Fibroblast of skin of scalp (primary cell): ENCODE results near the gene EHD4.

Source experiments
- DNase-seq: peaks from one replicate; pipeline ENCODE4 v3.0.0-alpha.2; 2013

EHD4 gene

GRCh38 chr15:41935566-41936020 lies 36.8 kb downstream of the EHD4 start:
- peak; percentile 21 for DNase-seq

- DNase-seq: peak; percentile 51
Measured at GRCh38 chr15:41934843-41935242, 37.5 kb downstream of the EHD4 start.

GRCh38 chr15:41933771-41934170 lies 38.6 kb downstream of the EHD4 start:
- no peak for DNase-seq

GRCh38 chr15:41933326-41933725 lies 39.0 kb downstream of the EHD4 start:
- no peak for DNase-seq

- DNase-seq: no peak
Measured at GRCh38 chr15:41932511-41933289, 39.7 kb downstream of the EHD4 start.

- DNase-seq: no peak
Measured at GRCh38 chr15:41932101-41932500, 40.3 kb downstream of the EHD4 start.

- no peak for DNase-seq
Measured at GRCh38 chr15:41930867-41931222, 41.5 kb downstream of the EHD4 start.

GRCh38 chr15:41930221-41930866 lies 42.0 kb downstream of the EHD4 start:
- peak; percentile 93 for DNase-seq

GRCh38 chr15:41928637-41929620 lies 43.4 kb downstream of the EHD4 start:
- no peak for DNase-seq

- no peak for DNase-seq
Measured at GRCh38 chr15:41928100-41928499, 44.3 kb downstream of the EHD4 start.

- no peak for DNase-seq
Measured at GRCh38 chr15:41927536-41927935, 44.8 kb downstream of the EHD4 start.

- DNase-seq: no peak
Measured at GRCh38 chr15:41926185-41927056, 45.9 kb downstream of the EHD4 start.

- no peak for DNase-seq
Measured at GRCh38 chr15:41925086-41925608, 47.2 kb downstream of the EHD4 start.

GRCh38 chr15:41923401-41923997 lies 48.9 kb downstream of the EHD4 start:
- DNase-seq: no peak

- DNase-seq: no peak
Measured at GRCh38 chr15:41922353-41922752, 50.0 kb downstream of the EHD4 start.

GRCh38 chr15:41921639-41922038 lies 50.7 kb downstream of the EHD4 start:
- no peak for DNase-seq

- peak; percentile 21 for DNase-seq
Measured at GRCh38 chr15:41921167-41921566, 51.2 kb downstream of the EHD4 start.

GRCh38 chr15:41919954-41920538 lies 52.3 kb downstream of the EHD4 start:
- peak; percentile 34 for DNase-seq

- DNase-seq: no peak
Measured at GRCh38 chr15:41919201-41919820, 53.0 kb downstream of the EHD4 start.

- no peak for DNase-seq
Measured at GRCh38 chr15:41918506-41919126, 53.7 kb downstream of the EHD4 start.
